PC-9 (cell line): Measurements from ENCODE around the gene IDH2.

Experiments
- EZH2 ChIP-seq: fragments of 200-600 bp; sonication (generic); IDR thresholded peaks from 2 replicates; pipeline ENCODE4 v1.8.0; 2017; ENCODE audit warnings: antibody characterized with exemption, low read depth
- TF ChIP-seq, protein P1 (sequence below): fragments of 200-600 bp; sonication (generic); conservative IDR thresholded peaks from 2 replicates; pipeline ENCODE4 v1.6.1; 2017; ENCODE audit warnings: mixed run types, antibody characterized with exemption, mild to moderate bottlenecking, moderate library complexity

DNA sequence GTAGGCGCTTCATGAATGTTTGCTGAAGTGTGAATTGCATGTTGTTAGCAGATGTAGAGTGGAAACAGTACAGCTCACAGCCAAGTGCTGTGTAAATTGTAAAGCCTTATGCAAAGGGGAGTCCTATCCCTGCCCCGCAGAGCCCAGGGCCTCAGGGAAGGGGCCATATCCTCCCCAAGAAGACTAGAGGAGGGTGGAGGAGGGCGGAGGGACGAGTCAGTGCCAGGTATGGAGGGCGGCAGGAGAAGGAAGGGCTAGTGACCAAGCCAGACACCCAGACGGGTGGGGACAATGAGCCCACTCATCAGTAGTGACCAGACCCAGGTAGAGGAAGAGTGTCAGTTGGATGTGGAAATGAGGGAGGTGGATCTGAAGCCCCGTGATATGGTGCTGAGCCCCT, 56.0 kb downstream of the IDH2 start:
- TF ChIP-seq, protein P1, sequence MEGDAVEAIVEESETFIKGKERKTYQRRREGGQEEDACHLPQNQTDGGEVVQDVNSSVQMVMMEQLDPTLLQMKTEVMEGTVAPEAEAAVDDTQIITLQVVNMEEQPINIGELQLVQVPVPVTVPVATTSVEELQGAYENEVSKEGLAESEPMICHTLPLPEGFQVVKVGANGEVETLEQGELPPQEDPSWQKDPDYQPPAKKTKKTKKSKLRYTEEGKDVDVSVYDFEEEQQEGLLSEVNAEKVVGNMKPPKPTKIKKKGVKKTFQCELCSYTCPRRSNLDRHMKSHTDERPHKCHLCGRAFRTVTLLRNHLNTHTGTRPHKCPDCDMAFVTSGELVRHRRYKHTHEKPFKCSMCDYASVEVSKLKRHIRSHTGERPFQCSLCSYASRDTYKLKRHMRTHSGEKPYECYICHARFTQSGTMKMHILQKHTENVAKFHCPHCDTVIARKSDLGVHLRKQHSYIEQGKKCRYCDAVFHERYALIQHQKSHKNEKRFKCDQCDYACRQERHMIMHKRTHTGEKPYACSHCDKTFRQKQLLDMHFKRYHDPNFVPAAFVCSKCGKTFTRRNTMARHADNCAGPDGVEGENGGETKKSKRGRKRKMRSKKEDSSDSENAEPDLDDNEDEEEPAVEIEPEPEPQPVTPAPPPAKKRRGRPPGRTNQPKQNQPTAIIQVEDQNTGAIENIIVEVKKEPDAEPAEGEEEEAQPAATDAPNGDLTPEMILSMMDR: no peak
- TF ChIP-seq EZH2: no peak
